Suppressor macrophage treated with lipopolysaccharide for 4 hours (primary cell): ENCODE measurements around the gene PHTF2.

ENCODE experiments used
- DNase-seq: peaks from one replicate; pipeline ENCODE4 v3.0.0-alpha.2; 2020

The PHTF2 gene

GRCh38 chr7:77796109-77796508 lies 2.5 kb upstream of the PHTF2 start:
- no peak for DNase-seq

DNA sequence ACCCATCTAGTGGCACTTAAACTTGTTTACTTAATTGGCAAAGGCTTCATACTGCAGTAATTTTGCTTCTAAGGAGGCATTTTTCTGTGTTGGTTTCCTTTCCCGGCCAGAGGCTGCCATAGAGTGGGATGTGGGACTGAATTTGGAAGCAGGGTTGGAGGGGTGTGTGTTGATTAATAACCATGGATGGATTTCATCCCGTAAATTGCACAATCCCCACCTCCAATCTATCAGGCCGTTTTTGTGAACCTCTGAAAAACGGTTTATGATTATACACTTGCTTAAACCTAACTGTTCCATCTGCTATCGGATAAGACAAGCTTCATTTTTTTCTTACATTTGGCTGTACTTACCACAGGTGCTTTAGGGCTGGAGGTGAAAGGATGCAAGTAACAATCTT lies 1.6 kb upstream of the PHTF2 start:
- DNase-seq: no peak

DNA sequence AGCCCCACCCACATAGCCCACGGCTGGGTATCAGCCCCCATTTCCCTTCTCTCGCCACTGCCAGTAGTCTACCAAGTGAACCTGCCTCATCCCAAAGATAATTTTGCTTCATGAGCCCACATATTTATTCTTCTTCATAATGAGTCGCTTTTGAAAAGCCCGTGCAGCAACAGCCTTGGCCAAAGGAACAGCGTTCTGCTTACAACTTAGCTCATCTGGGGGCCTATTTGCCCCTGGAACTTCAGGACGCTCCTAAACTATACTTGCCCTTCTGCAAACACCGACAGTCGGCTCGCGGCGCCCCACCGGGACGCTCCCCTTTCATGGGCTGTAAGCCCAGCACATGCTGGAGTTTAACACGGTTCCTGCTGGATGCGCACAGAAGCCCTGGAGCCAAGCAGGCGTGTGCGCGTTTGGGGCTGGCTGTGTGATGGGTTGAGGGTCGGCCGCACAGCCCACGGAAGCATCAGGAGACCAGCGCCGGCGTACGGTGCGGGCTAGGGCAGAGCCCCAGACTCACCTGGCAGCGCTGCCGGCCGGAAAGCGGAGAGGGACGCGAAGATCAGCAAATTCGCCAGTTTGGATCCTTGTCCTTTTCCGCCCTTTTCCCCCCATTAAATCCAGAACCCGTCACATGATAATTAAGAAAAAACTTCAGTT lies 709 bp upstream of the PHTF2 start:
- DNase-seq: no peak

- DNase-seq: peak; percentile 69
Measured at GRCh38 chr7:77799078-77799964, 748 bp downstream of the PHTF2 start.

DNA sequence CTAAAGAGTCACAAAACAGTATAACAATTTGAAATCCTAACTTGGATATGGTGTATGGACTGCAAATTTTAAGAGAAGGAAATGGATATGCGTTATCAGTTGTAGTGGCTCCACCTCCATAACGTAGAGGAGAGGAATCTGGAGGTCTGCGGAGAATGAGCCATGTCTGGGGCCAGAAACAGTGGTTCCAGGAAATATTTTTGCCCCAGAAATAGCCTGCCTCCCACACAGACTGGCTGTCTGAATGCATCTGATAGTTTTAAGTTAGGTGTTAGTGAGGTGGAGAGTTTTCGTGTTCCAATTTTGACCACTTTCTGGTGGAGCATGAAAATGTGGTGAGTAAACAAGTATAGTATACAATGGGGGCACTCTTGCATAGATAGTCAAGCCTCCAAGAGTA lies 1.6 kb downstream of the PHTF2 start:
- no peak for DNase-seq

DNA sequence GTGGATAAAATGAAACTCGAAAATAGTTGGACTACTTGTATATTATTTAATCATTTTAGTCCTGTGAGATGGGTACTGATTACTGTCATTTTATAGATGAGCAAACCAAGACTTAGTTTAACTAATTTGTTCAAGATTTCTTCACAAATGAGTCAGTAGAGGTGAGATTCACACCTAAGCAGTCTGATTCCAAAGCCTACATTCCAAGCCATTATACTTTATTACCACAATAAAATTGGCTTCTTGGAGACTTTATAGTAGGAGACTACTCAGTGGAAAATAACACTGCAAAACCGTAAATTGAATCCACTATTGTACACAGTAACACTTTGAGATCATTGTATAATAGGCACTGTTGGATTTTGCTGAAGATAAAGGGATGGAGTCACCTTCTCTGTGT lies 2.2 kb downstream of the PHTF2 start:
- DNase-seq: no peak

DNA sequence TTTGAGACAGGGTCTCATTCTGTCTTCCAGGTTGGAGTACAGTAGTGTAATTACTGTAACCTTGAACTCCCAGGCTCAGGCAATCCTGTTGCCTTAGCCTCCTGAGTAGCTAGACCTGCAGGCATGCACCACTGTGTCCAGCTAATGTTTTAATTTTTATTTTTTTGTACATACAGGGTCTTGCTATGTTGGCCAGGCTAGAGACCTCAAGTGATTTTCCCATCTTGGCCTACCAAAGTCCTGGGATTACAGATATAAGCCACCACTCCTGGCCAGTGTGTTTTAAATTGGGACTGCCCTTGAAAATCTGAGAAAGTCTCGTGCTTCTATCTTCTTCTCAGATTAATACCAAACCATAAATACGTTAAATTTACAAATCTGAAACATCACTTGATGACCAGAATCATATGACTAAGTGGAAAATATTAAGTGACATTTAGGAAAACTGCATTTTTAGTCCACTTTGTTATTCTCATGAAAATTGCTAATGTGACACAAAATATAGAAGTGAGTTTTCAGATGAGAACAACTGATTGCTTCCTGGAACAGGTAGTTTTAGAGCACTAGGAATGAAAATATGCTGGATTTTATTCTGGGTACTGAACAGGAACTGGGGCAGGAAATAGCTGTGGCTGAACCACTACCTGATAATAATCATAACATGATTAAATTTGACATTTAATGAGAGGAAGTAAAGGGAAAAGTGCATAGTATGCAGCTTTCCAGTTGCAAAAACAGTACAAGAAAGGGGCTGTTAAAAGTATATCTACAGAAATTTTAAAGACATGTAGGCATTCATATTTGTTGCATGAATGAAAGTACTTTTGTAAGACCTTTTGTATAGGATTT lies 4.2 kb downstream of the PHTF2 start:
- peak; percentile 23 for DNase-seq

DNA sequence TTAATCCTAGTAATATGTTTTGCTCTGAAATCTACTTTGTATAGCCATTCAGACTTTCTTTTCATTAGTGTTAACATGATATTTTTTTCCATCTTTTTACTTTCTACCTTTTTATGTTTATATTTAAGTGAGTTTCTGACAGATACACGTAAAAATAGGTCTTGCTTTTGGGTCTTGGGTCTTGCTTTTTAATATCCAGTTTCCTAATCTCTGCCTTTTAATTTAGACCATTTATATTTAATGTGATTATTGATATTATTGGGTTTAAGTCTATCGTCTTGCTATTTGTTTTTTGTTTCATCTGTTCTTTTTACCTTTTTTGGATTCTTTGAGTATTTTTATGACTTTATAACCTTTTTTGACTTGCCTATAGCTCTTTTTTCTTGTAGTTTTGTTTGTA lies 7.9 kb downstream of the PHTF2 start:
- no peak for DNase-seq

GRCh38 chr7:77808517-77808916 lies 9.9 kb downstream of the PHTF2 start:
- no peak for DNase-seq

- no peak for DNase-seq
Measured at GRCh38 chr7:77811516-77812289, 13.1 kb downstream of the PHTF2 start.

DNA sequence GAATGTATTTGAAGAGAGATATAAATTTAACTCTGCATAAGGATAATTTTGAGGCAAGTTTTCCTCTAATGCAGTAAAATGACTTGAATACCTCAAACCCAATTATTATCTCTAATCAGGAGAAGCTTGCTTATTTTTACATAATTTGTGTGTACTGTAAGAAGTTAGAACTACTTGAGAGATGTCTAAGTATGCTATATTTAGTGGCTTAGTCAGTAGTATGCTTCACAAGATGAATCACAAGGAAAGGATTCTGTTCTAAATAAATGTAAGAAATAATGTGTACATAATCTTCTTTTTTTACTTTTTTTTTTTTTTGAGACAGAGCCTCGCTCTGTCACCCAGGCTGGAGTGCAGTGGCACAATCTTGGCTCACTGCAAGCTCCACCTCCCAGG lies 13.7 kb downstream of the PHTF2 start:
- DNase-seq: peak; percentile 28

DNA sequence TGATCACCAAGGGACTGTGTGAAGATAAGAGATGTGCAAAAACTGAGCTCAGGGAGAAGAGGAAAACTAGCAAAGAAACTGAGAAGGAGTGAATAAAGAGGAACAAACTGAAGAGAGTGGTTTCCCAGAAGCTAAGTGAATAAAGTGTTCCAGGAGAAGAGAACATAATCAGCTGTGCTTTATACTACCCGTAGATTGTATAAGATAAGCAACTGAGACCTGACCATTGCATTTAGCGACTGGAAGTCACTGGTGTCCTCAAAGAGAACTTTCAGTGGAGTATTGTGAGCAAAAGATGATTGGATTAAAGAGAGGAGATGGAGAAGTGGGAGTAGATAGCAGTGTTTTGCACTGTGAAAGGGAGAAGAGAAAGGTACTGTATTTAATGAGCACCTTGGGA lies 14.6 kb downstream of the PHTF2 start:
- peak; percentile 19 for DNase-seq

DNA sequence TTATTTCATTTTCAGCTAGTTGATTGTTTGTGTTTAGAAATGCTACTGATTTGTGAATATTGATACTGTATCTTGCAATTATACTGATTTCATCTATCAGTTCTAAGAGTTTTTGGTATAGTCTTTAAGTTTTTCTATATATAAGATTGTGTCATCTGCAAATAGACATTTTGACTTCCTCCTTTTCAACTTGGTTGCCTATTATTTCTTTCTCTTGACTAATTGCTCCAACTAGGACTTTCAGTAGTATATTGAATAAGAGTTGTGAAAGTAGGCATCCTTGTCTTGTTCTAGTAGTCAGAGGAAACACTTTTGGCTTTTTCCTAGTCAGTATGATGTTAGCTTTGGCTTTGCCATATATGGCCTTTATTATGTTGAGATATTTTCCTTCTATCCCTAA lies 20.4 kb downstream of the PHTF2 start:
- no peak for DNase-seq

DNA sequence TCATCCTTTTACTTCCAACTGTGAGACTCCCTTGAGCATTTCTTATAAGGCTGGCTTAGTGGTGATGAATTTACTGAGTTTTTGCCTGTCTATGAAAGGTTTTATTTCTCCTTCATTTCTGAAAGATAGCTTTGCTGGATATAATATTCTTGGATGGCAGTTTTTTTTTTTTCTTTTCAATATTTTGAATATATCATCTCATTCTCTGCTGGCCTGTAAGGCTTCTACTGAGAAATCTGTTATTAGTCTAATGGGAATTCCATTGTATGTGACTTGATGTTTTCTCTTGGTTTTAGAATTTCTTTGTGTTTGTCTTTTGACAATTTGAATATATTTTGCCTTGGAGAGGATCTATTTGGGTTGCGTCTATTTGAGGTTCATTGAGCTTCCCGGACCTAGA lies 22.4 kb downstream of the PHTF2 start:
- DNase-seq: no peak

DNA sequence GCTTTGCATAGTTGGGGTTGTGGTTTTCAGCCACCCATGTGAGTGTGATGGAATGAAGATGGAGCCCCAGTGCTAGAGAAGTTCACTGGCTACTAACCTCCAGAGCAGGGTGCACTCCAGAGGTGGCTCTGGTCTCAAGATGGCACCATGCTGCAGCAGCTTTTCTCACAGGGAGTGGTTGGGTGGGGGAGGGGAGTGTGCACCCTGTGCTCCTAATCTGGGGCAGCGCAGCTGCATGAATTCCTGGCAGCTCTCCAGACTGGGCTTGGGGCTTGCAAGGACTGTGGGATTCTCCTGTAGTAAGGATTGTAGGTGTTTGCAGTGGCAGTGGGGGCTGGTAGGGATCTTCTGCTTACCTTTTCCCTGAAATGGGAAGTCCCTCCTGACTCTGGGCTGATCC lies 23.7 kb downstream of the PHTF2 start:
- DNase-seq: no peak

DNA sequence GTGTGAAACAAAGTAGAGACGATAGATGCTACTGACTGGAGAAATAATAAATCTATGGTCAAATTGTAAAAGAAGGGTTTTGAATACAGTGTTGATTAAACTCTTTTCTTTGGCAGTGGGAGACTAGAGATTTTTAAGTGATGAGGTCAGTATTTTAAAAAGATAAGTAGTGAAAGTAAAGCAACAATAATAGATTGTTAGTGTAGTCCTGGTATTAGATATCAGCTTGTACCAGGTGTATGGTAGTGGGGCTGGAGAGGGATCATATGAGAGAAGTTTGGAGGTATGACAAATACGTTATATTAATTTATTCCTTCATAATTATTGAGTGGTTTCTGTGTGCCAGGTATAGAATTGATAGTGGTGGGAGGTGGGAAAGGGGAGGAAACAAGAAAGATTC lies 25.2 kb downstream of the PHTF2 start:
- DNase-seq: no peak

GRCh38 chr7:77824636-77825035 lies 26.1 kb downstream of the PHTF2 start:
- DNase-seq: no peak

- DNase-seq: peak; percentile 26
Measured at GRCh38 chr7:77825131-77825530, 26.6 kb downstream of the PHTF2 start.

- no peak for DNase-seq
Measured at GRCh38 chr7:77826300-77826699, 27.7 kb downstream of the PHTF2 start.

GRCh38 chr7:77827999-77828398 lies 29.4 kb downstream of the PHTF2 start:
- DNase-seq: peak; percentile 2

DNA sequence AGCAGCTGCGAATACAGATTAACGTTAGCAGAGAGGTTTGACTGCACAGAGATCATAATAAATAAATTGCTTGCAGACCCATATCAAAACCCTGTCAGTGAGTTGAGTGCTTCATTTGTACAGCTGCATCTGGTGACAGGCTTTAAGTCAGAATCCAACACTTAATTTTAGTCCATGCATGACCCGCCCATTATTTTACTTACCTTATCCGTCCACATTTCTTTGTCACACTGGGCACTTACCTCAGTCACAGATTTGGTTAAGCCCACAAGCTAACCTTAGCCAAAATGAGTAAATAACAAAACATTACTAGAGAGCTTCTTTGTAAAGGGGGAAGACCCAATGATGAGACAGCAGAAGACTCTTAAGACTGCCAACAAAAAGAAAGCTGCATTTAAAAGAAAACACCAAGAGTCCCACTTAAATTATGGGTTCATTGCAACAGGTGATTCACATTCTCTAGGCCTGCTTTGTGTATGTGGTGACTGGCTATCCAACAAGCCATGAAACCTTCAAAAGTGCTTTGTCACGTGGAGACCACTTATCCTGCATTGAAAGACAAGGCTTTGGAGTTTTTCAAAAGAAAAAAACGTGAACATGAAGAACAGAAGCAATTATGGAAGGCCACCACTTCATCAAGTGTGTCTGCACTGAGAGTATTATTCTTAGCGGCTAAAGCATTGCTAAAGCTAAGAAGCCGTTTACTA lies 32.2 kb downstream of the PHTF2 start:
- no peak for DNase-seq

GRCh38 chr7:77831481-77831880 lies 32.9 kb downstream of the PHTF2 start:
- no peak for DNase-seq
